GM18520 (cell line): ENCODE measurements around the gene DTWD2.

Source experiments
- ATAC-seq: cut with Tn5 transposase; IDR thresholded peaks from one replicate; pipeline ENCODE4 v1.9.1; 2021; ENCODE audit not compliant: unreplicated experiment

The DTWD2 gene, protein sequence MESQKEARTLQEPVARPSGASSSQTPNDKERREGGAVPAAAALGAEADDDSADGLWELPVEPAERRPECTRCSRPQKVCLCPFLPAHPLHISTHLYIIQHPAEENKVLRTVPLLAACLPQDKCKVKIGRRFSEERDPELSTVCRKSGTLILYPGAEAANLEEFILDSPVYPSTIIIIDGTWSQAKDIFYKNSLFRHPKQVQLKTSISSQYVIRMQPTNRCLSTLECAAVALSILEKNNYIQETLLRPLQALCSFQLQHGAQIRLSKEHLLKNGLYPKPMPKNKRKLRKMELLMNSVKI

DNA sequence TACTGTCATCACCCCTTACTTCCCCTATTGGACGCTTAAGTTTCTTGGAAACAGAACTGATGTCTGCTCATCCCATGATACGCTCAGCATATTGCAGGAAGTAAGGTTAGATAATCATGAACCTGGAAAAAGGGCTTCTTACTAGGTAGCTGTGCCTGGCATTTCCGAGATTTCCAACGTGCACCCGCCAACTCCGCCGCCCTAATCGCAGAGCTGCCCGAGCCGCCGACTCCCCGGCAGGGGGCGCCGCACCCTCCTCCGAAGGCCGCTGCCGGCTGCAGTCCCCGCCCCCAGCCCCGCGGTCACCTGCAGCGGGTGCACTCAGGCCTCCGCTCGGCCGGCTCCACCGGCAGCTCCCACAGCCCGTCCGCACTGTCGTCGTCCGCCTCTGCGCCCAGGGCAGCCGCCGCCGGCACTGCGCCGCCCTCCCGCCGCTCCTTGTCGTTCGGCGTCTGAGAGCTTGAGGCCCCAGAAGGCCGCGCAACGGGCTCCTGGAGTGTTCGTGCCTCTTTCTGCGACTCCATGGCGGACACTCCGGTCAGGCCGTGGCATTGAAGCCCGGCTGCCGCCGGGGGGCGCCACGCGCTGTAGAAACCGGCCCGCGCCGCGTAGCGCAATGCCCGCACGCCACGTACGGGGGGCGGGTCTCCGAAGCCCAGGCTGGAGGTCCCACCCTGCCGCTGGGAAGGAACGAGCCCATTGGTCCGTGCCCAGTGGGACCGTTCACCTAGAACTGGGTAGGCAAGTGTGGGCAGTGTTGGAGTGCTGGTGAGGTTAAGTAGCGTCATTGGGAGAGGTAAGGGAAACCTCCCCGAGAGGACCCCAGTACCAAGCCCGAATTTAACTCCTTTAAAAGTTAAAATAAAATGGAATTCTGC lies at the start of gene DTWD2:
TSS of gene DTWD2 (minus strand) at position 560 of the 878 bp plus-strand sequence. CDS start at position 524, 36 bp downstream.
- peak; percentile 87 for ATAC-seq

DNA sequence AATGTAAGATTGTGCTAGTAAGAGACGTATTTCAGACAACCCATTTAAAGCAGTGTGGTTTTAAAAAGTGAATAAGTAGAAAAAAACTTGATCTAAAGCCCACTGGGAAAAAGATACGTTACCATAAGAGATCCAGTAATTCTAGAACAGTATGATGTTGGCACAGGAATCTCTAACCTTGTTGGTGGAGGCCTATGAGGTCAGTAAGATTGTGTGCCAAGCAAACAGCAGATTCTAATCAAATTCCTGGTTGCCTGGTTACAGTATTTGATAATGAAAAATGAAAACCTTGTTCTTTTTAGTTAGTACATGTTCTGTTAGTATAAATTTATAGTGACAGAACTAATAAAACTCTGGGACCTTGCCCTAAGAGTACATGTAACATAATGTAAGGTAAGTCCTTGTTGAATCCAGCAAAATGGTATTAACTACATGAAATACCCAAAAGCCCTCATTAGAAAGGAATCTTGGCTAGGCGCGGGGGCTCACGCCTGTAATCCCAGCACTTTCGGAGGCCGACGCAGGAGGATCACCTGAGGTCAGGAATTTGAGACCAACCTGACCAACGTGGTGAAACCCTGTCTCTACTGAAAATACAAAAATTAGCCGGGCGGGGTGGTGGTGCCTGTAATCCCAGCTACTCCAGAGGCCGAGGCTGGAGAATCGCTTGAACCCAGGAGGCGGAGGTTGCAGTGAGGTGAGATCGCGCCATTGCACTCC lies 49.3 kb upstream of the DTWD2 start:
- no peak for ATAC-seq

DNA sequence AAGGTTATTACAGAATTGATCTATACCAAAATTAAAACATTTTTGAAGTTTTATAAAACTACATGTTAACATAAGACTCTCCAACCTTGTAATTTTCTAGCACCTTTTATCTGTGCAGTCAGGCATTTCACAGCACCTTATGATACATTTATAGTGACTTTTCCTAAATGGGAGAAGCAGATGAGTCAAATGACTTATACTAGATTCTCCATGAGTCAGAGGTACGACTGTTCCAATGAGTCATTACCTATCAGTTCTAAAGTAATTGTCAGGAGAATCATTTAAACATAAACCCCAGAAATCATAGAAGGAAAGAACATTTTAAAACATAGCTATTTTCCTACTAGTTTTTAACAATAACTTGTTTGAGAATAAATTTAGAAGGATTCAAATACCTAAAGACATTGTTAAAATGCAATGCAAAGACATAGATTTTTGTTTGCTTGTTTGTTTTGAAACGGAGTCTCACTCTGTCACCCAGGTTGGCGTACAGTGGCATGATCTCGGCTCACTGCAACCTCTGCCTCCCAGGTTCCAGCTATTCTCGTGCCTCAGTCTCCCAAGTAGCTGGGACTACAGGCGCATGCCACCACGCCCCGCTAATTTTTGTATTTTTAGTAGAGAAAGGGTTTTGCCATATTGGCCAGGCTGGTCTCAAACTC lies 47.9 kb upstream of the DTWD2 start:
- ATAC-seq = no peak

DNA sequence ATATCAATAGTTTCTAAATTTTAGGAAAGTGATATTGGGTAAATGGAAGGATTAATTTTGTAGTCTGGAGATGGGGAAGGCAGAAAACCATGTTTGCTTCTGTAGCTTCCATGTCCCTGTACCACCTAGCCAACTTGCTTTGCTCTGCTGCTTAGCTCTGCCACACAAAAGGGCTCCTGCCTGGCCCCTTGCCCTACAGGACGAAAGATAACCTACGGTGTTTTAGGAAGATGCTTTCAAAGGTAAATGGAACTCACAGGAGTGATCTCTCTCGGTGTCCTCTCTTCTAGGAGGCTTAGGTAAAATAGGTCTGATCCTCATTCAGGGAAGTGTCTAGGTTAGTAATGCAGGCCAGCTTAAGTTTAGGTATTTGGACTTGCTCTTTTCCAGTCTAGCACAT lies 44.8 kb upstream of the DTWD2 start:
- ATAC-seq = no peak

DNA sequence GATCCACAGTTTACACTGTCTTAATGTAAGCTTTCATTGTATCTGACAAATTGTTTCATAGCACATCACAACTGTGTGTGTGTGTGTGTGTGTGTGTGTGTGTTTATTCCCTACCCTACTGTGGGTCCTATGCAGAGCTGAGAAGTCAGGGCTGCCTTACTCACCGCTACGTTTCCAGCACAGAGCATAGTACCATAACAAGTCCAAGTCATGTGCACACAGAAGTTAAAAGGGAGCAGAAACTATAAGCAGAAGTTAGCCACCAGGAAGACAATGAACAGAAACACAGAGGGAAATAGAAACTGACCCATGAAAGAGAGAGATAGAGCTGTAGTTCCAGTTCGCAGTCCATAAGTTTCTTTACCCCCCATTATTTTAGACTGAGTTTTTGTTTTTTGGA lies 44.3 kb upstream of the DTWD2 start:
- ATAC-seq = no peak

DNA sequence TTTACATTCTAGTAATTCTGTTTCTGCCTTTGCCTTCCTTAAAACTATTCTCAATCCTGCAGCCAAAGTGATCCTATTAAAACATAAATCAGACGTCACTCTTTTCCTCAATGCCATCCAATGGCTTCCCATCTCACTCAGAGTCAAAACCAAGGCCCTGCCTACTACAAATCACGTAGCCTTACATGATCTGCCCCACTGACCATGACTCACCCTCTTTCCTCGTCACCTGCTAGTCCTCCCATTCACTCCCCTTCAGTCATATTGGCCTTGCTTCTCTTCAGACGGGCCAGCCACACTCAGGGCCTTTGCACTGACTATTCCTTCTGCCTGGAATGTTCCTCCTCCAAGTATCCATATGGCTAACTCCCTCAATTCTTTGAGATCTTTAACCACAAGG lies 43.6 kb upstream of the DTWD2 start:
- ATAC-seq = peak; percentile 42

DNA sequence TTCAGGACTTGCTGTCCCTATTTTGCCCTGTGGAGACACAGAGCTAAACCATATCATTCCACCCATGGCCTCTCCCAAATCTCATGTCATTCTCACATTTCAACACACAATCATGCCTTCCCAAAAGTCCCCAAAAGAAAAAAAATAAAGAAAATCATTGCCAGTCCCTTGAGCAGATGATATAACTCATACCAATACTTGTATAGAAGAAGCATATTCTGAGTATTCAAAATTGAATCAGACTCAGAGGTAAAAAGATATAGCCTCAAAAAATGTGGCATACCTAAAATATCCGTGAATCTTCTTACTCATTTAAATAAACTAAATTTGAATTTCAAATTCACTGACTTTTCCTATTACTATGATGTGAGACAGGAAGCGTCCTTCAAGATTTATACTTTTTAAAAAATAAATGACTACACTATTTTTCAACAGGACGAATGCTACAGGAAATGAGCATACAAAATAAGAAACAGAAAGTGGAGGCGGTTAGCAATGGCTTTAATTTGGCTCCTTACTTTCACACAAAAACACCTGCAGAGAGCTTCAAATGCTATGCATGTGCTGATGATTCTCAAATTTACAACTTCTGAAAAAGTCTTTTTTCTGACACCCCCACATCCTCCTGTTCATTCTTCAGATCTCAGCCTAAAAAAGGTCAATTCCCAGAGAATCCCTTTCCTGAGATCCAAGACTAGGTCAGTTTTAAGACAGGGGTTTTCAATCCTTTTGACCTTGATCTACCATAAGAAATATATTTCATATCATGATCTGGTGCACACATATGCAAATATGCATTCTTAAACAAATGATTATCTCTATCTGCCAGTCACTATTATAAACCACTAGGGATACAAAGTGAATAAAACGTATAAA lies 42.9 kb upstream of the DTWD2 start:
- ATAC-seq = peak; percentile 69

DNA sequence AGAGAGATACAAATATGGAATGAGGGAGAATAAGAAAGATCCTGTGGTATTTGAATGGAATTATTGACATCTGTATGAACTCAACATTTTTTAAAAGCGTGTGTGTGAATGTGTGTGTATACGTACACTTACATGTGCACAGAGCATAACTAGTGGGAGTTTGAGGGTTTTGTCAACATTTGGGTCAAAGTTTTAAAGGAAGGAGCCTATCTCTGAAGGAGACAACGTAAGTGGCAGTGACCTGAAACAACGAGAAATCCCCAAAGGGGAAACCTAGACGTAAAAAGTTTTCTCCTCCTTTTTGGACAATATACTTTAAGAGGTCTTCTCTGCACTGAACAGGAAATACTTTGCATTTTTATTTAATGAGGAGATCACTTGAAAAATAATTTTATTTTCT lies 40.2 kb upstream of the DTWD2 start:
- no peak for ATAC-seq

DNA sequence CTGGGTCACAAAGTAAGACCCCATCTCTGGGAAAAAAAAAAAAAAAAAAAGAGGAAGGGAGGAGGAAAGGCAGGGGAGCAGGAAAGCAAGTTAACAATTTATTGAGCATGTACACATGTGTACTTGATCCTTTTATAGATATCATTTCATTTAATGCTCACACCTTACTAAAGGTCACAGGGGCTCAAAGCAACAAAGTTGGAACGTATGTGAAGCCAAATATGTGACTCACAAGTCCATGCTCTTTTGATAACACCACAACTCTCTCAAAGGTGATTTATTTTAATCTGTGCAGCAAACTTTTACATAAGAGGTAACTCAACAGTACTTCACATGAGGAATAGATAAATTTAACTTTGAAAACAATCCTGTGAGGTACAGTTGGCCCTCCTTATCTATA lies 34.4 kb upstream of the DTWD2 start:
- ATAC-seq = no peak

DNA sequence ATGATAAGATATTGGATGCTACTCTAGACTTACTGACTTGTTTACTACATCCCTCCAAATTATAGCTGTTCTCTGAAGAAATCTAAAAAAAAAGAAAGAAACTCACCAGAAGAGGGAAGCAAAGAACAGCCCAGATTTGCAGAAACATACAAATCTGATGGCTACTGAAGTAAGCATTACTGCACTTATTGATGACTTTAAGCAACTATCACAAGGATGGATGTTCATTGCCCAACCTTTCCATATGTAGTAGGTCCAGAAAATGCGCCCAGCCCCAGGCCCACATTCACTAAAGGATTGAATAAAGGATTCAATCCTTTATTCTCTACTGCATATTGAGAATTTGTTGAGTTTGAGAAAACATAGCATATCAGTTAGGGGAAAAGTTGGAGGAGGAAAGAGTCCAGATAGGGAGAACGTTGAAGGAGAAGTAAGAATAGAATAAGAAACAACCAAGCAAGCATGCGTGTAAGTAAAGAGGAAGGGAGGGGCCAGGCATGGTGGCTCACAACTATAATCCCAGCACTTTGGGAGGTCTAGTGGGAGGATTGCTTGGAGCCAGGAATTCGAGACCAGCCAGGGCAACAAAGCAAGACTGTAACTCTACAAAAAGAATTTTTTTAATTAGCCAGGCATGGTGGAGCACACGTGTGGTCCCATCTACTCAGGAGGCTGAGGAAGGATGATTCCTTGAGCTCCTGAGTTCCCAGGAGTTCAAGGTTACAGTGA lies 33.8 kb upstream of the DTWD2 start:
- ATAC-seq = peak; percentile 56

DNA sequence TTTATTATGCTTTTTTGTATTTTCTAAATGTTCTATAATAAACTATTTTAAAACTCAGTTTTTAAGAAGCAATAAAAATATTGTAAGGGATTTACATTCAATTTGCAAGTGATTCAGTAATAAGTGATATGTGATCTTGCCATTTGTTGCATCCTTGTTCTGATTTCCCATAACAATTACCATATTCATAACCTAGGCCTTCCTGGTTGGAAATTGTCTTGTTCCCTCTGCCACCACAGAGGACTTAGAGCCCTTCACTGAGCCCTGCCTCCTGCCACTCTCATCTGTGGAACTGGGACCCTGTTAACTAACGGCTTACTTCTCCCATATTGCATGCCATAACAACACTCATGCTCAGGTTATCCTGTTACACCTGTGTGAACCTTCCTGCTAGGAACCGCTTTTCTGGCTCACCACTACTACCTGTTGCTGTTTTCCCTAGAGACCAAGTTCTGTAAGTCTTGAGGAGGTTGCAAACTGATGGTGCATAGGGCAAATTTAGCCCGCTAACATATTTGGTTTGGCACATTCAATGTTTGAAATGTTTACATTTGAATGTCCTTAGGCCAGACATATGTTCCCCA lies 32.9 kb upstream of the DTWD2 start:
- ATAC-seq = no peak

DNA sequence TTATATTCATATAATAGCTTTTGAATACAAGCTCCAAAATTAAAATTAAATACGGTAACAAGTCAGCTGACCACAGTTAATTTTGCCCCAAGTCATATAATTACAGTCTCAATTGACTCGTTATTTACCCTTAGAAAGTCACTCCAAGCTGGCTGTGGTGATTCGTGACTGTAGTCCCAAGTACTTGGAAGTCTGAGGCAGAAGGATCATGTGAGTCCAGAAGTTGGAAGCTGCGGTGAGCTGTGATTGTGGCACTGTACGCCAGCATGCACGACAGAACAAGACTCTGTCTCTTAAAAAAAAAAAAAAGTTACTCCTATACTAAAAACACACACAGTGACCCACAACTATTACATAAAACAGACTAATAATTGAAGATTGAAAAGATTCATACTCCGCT lies 31.6 kb upstream of the DTWD2 start:
- ATAC-seq = no peak

DNA sequence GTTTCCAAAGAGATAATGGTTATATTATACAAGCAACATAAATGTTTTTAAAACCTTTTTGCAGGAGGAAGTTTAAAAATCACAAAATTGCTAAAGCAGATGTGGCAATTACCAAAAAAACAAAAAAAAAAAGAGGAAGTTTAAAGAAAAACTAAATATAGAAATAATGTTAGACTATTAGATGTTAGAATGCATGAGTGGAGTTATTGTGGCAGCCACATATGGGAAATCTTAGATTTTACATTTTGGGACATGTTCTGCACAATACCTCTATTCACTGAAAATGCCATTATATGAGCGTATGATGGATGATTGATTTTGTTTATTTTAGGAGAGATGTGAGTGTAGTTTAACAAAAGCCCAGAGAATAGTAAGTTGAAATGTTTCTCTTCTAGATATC lies 31.2 kb upstream of the DTWD2 start:
- ATAC-seq = no peak

DNA sequence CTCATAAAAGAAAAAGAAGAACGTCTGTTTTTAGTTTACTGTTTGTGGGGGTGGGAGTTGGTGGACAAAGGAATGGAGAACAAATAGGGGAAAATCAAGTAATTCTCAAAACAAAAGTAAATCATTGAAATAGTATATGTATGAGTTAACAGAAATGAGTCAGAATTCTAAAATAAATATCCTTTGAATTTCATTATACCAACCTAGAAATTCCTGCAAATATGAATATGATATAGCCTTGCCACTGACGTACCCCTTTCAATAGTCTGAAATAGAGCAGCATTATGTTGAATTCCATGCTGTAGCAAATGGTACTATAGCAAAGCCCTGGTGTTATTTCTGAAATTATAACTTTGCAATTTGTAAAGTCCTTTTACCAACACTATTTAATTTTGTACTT lies 29.6 kb upstream of the DTWD2 start:
- ATAC-seq = no peak

DNA sequence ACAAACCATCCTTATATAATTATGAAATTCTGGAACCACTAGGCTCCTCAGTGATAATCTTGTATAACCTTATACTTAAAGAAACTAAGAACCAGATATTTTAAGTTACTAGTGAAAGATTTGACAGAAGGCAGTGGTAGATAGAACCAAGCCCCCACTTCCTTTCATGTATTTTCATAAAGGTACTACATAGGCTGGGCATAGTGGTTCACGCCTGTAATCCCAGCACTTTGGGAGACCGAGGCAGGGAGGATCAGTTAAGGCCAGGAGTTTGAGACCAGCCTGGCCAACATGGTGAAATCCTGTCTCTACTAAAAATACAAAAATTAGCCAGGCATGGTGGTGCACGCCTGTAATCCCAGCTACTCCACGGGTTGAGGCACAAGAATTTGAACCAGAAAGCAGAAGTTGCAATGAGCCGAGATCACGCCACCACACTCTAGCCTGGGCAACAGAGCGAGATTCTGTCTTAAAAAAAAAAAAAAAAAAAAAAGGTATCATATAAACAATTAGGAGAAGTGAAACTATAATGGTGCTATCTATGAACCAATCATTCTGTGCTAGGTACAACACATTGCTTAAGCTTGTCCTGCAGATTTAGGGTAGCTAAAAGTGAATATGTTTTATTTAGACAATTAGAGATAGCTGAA lies 27.9 kb upstream of the DTWD2 start:
- ATAC-seq = peak; percentile 67

DNA sequence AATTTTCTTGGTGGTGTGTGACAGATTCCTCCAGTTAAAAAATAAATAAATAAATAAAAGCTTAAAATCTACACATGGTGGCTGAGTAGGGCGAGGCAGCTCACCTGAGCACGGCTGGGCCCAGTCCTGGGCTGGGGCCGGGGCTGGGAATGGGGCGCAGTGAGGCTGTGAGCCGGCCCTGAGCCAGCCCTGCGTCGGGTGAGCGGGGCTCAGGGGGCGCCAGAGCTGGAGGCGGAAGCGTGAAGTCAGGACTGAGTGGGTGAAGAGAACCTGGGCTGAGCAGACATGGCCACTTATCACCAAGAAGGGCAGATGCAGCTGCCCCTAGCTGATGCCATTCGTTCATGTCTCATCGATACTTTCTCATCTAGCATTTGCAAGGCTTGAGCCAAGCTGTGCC lies 22.8 kb upstream of the DTWD2 start:
- ATAC-seq = no peak

DNA sequence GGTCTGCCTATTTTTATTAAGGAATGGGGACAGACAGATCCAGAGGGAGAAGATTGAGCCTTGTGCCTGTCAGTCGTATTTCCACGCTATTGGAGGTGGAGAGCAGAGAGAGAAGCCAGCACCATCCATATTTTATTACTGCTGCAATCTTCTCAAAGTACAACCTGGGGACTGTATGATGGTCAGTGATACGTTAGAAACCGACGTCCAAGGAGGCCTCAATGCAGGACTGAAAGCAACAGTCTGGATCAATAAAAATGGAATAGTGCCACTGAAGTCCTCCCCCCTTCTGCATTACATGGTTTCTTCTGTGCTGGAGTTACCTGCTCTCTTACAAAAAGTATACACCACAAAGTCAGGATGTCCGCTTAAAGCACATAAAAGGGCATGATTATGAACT lies 21.9 kb upstream of the DTWD2 start:
- no peak for ATAC-seq

DNA sequence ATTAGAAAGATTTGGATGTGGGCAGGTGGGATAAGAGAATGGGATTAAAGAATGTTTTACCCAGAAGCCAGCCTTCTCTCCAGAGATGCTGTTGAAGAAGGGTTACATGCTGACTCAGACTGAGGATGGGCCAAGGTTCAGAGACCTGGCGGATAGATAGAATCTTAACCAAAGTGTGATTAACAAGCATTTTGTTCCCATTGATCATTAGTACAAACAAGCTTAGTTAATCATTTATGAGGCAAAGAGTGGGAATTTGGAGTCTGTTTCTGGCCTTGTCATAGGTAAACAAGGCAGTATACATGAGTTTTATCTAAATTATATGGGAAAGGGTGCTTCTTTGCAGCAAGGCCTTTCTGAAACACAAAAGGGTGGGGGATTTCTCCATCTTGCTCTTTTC lies 20.8 kb upstream of the DTWD2 start:
- no peak for ATAC-seq

DNA sequence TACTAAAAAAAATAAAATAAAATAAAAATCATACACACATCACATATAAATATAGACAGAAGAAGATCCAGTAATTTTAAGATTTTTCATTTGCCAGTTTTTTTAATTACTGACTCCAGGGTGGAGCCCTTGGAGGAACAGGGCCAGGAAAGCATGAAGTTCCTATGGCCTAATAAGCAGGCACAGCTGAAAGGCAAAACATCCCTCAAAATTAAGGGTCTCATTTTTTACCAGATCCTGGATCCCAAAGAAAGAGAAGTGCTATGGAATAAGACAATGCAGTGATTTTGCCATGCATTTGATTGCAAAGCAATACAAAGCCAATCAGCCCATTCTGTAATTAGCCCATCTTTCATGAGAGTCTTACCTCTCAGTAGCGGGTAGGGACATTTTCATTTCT lies 11.3 kb upstream of the DTWD2 start:
- no peak for ATAC-seq
